RWPE1 (cell line): ENCODE measurements around the gene SFXN3.

Experiments used
- CTCF ChIA-PET: fragments of 350-600 bp; sonication (Branson Sonifier 250); formaldehyde crosslinking; extraction: SDS; loops from one replicate; lab custom pipeline; 2021; lab: Yijun Ruan, JAX
- POLR2A ChIA-PET: fragments of 400-600 bp; formaldehyde crosslinking; extraction: SDS; loops from one replicate; lab custom pipeline; 2020; ENCODE audit warnings: antibody characterized with exemption; ENCODE audit not compliant: low non-redundant PET; lab: Yijun Ruan, JAX
- DNase-seq: peaks from one replicate; pipeline ENCODE4 v3.0.0; 2012; ENCODE audit warnings: low spot score
- H3K27ac ChIP-seq: fragments of 450-650 bp; 2 replicates; pipeline ENCODE4 v1.5.1; 2017
- CTCF ChIP-seq: fragments of 450-650 bp; conservative IDR thresholded peaks from 2 replicates; pipeline ENCODE4 v1.5.1; 2017; ENCODE audit warnings: low read depth, mild to moderate bottlenecking

Gene SFXN3

GRCh38 chr10:101035916-101036702 is 5.1 kb downstream of the SFXN3 start:
- ChIA-PET POLR2A (no interaction called here), CTCF (interaction anchor here (0.6 kb wide), 2 partner anchors 14 to 39 kb away, joined by 3 to 4 read pairs; no protein-coding TSS in a partner anchor)
- DNase-seq, result no peak
- peak overlapping the region; percentile 1; the same call in 1 of the 2 replicates for H3K27ac ChIP-seq
- TF ChIP-seq CTCF, result no peak

- TF ChIP-seq CTCF, result no peak
- DNase-seq, result no peak
- peak overlapping the region; percentile 1; the same call in 1 of the 2 replicates for H3K27ac ChIP-seq
- CTCF ChIA-PET, result interaction anchor here (0.6 kb wide), 2 partner anchors 13 to 40 kb away, joined by 3 to 4 read pairs; no protein-coding TSS in a partner anchor
- POLR2A ChIA-PET, result no interaction called here
These were observed 5.7 kb downstream of the SFXN3 start for GRCh38 chr10:101036726-101037125.

GRCh38 chr10:101038484-101038883 is 7.5 kb downstream of the SFXN3 start:
- CTCF ChIA-PET, result interaction anchor here (0.9 kb wide), 1 partner anchor 103 kb away, joined by 3 read pairs; no protein-coding TSS in a partner anchor
- POLR2A ChIA-PET, result no interaction called here
- no peak overlapping the region for H3K27ac ChIP-seq
- no peak for TF ChIP-seq CTCF
- no peak for DNase-seq

- no peak for TF ChIP-seq CTCF
- ChIA-PET CTCF (interaction anchor here (0.6 to 5.3 kb wide), 7 partner anchors 11 to 980 kb away, joined by 3 to 32 read pairs (median 4); partner anchors contain the start of gene SEC31B), POLR2A (no interaction called here)
- H3K27ac ChIP-seq, result peak overlapping the region; percentile 60
- no peak for DNase-seq
These were observed 9.0 kb downstream of the SFXN3 start for GRCh38 chr10:101040061-101040460.

GRCh38 chr10:101040851-101041250 is 9.8 kb downstream of the SFXN3 start:
- peak overlapping the region; percentile 60 for H3K27ac ChIP-seq
- no peak for TF ChIP-seq CTCF
- CTCF ChIA-PET, result interaction anchor here (0.6 to 5.3 kb wide), 15 partner anchors 9 to 1504 kb away, joined by 3 to 32 read pairs (median 5); no protein-coding TSS in a partner anchor
- POLR2A ChIA-PET, result interaction anchor here (0.8 kb wide), 1 partner anchor 9 kb away, joined by 3 read pairs; no protein-coding TSS in a partner anchor
- no peak for DNase-seq

GRCh38 chr10:101041252-101041761 is 10.3 kb downstream of the SFXN3 start:
- CTCF ChIA-PET, result interaction anchor here (0.6 to 5.3 kb wide), 23 partner anchors 9 to 1504 kb away, joined by 3 to 32 read pairs (median 4); partner anchors contain the start of gene KAZALD1
- peak; percentile 91 for DNase-seq
- TF ChIP-seq CTCF, result peak; percentile 85
- POLR2A ChIA-PET, result interaction anchor here (0.7 to 0.8 kb wide), 2 partner anchors 9 to 11 kb away, joined by 3 read pairs; no protein-coding TSS in a partner anchor
- peak overlapping the region; percentile 60 for H3K27ac ChIP-seq
